T-helper 1 cell treated with Interleukin-12 subunit alpha and Interleukin-12 subunit beta and Interleukin-4 antibody, amounts not matched to agents 30 μg/mL and 1 μg/mL, for 36 hours (primary cell): ENCODE data around the gene FBP1.
"Not testable (repeated sequence)": the region's sequence is repeated elsewhere in the genome, so short reads cannot be mapped to it uniquely, and the experiment has no call there.

ENCODE experiments used
- H3K27ac Mint-ChIP-seq: one replicate; pipeline ENCODE4 v1.8.0; 2021; ENCODE audit warnings: mild to moderate bottlenecking, mixed read lengths
- H3K27me3 Mint-ChIP-seq: one replicate; pipeline ENCODE4 v1.8.0; 2021; ENCODE audit warnings: low read depth, mixed read lengths
- H3K36me3 Mint-ChIP-seq: one replicate; pipeline ENCODE4 v1.8.0; 2021; ENCODE audit warnings: low read depth, mixed read lengths
- H3K4me1 Mint-ChIP-seq: one replicate; pipeline ENCODE4 v1.8.0; 2021; ENCODE audit warnings: low read depth, mixed read lengths
- H3K4me3 Mint-ChIP-seq: one replicate; pipeline ENCODE4 v1.8.0; 2021; ENCODE audit warnings: mild to moderate bottlenecking, moderate library complexity, mixed read lengths
- H3K9me3 Mint-ChIP-seq: one replicate; pipeline ENCODE4 v1.8.0; 2021; ENCODE audit warnings: mixed read lengths

FBP1 gene

GRCh38 chr9:94591046-94591545 is 48.2 kb downstream of the FBP1 start:
- H3K36me3 Mint-ChIP-seq, H3K27me3 Mint-ChIP-seq, H3K9me3 Mint-ChIP-seq: not testable (repeated sequence)

GRCh38 chr9:94588681-94589080 is 50.6 kb downstream of the FBP1 start:
- Mint-ChIP-seq H3K27ac (no peak overlapping the region), H3K27me3 (no peaks in the 10 kb centered on the region), H3K4me1 (peaks cover 10% of the 10 kb centered on the region), H3K36me3 (no peaks in the 10 kb centered on the region), H3K9me3 (no peaks in the 10 kb centered on the region), H3K4me3 (no peak overlapping the region)

More at GRCh38 chr9:94591046-94591545, 48.2 kb downstream of the FBP1 start:
- H3K4me1 Mint-ChIP-seq, H3K27ac Mint-ChIP-seq, H3K4me3 Mint-ChIP-seq: not testable (repeated sequence)

- Mint-ChIP-seq H3K4me3 (no peak overlapping the region), H3K4me1 (peaks cover 10% of the 10 kb centered on the region), H3K9me3 (no peaks in the 10 kb centered on the region), H3K36me3 (no peaks in the 10 kb centered on the region), H3K27me3 (no peaks in the 10 kb centered on the region), H3K27ac (no peak overlapping the region)
Observed at GRCh38 chr9:94586814-94587213, 52.5 kb downstream of the FBP1 start.

DNA sequence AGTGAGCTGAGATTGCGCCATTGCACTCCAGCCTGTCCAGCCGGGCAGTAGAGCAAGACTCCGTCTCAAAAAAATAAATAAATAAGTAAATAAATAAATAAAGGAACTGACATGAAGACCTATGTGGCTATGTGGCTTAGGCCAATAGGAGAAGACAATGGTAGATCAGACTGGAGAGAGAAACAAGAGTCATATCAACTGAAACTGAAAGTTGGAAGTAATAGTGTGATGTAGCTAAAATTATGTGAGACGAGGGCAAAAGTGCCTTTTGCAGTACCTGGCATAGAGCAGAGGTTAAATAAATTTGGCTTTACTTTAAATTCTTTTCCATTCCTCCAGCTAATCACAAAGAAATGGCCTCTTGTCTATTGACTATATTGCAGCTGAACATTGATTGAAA is 53.0 kb downstream of the FBP1 start:
- no peaks in the 10 kb centered on the region for H3K27me3 Mint-ChIP-seq
- no peaks in the 10 kb centered on the region for H3K9me3 Mint-ChIP-seq
- H3K27ac Mint-ChIP-seq: no peak overlapping the region
- no peaks in the 10 kb centered on the region for H3K36me3 Mint-ChIP-seq
- peaks cover 10% of the 10 kb centered on the region for H3K4me1 Mint-ChIP-seq
- no peak overlapping the region for H3K4me3 Mint-ChIP-seq

GRCh38 chr9:94584555-94584954 is 54.8 kb downstream of the FBP1 start:
- H3K27me3 Mint-ChIP-seq: no peaks in the 10 kb centered on the region
- H3K4me3 Mint-ChIP-seq: no peak overlapping the region
- H3K36me3 Mint-ChIP-seq: no peaks in the 10 kb centered on the region
- no peak overlapping the region for H3K27ac Mint-ChIP-seq
- no peaks in the 10 kb centered on the region for H3K9me3 Mint-ChIP-seq
- H3K4me1 Mint-ChIP-seq: peaks cover 10% of the 10 kb centered on the region

GRCh38 chr9:94581728-94582127 is 57.6 kb downstream of the FBP1 start:
- Mint-ChIP-seq H3K4me3 (no peak overlapping the region), H3K9me3 (no peaks in the 10 kb centered on the region), H3K36me3 (no peaks in the 10 kb centered on the region), H3K27ac (no peak overlapping the region), H3K4me1 (peaks cover 10% of the 10 kb centered on the region), H3K27me3 (no peaks in the 10 kb centered on the region)

DNA sequence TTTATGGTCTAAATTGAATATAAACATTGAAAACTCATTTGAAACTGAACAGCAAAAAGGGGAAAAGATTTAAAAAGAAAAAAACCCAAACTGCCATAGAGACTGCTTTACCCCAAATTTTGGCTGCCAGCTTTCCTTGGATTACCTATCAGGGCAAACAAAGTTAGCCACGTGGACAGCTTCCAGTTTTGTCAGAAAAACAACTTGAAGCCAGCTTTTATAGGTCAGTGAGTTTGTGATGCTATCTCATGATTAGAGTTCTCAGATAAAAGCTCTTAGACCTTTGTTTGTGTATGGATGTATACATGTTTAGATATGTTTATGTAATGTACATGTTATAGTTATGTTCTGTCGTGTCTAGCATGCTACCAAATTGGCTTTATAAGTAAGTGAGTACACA is 61.7 kb downstream of the FBP1 start:
- Mint-ChIP-seq H3K36me3 (no peaks in the 10 kb centered on the region), H3K27ac (no peak overlapping the region), H3K9me3 (no peaks in the 10 kb centered on the region), H3K4me1 (no peaks in the 10 kb centered on the region), H3K27me3 (peaks cover 14% of the 10 kb centered on the region), H3K4me3 (no peak overlapping the region)

DNA sequence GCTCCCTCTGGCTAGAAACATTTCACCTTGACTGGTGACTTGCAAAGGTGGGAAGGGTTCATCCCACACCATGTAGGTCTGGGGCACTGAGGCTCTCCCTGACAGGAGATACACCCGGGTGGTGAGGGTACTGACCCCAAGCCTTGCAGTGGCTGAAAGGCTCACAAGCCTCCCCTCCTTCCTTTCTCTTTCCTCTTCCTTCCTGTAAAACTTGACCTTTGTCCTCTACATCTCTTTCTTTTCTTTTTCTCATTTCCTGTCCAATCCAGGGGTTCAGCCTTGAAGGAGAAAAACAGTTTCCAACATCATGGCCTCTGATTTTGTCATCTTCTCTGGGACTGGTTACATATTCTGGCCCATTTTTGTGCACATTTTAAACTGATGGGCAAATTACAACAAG is 62.3 kb downstream of the FBP1 start:
- H3K9me3 Mint-ChIP-seq: no peaks in the 10 kb centered on the region
- no peak overlapping the region for H3K27ac Mint-ChIP-seq
- no peak overlapping the region for H3K4me3 Mint-ChIP-seq
- no peaks in the 10 kb centered on the region for H3K36me3 Mint-ChIP-seq
- no peaks in the 10 kb centered on the region for H3K4me1 Mint-ChIP-seq
- H3K27me3 Mint-ChIP-seq: peaks cover 19% of the 10 kb centered on the region

DNA sequence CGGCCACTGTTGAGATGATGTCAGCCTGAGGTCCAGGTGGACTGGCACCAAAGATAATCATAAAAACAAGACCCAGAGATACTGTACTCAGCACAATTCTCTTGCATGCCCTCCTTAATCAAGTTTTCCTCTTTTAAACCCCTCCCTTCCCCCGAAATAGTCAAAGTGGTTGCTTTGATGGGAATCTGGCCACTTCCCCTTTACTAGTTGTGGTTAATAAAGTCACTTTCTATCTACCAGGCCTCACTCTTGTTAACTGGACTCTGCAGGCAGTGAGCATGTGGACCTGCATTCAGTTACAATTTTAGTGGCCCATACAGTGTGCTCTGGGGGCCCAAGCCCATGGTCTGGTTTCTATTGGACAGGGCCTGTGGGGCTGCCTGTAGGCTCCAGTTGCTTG is 63.2 kb downstream of the FBP1 start:
- H3K27ac Mint-ChIP-seq: no peak overlapping the region
- no peak overlapping the region for H3K4me3 Mint-ChIP-seq
- no peaks in the 10 kb centered on the region for H3K36me3 Mint-ChIP-seq
- H3K4me1 Mint-ChIP-seq: no peaks in the 10 kb centered on the region
- H3K9me3 Mint-ChIP-seq: no peaks in the 10 kb centered on the region
- peaks cover 25% of the 10 kb centered on the region for H3K27me3 Mint-ChIP-seq

GRCh38 chr9:94568972-94569712 is 70.2 kb downstream of the FBP1 start:
- Mint-ChIP-seq H3K4me3 (no peak overlapping the region), H3K27me3 (peaks cover 27% of the 10 kb centered on the region), H3K27ac (no peak overlapping the region), H3K4me1 (no peaks in the 10 kb centered on the region), H3K9me3 (no peaks in the 10 kb centered on the region), H3K36me3 (no peaks in the 10 kb centered on the region)

- Mint-ChIP-seq H3K4me3 (no peak overlapping the region), H3K36me3 (no peaks in the 10 kb centered on the region), H3K27ac (no peak overlapping the region), H3K9me3 (no peaks in the 10 kb centered on the region), H3K4me1 (peaks cover 1% of the 10 kb centered on the region), H3K27me3 (peaks cover 22% of the 10 kb centered on the region)
Observed at GRCh38 chr9:94568250-94568889, 70.9 kb downstream of the FBP1 start.

GRCh38 chr9:94567271-94567670 is 72.0 kb downstream of the FBP1 start:
- H3K4me1 Mint-ChIP-seq: peaks cover 1% of the 10 kb centered on the region
- H3K9me3 Mint-ChIP-seq: no peaks in the 10 kb centered on the region
- H3K27ac Mint-ChIP-seq: no peak overlapping the region
- H3K27me3 Mint-ChIP-seq: peaks cover 16% of the 10 kb centered on the region
- H3K4me3 Mint-ChIP-seq: no peak overlapping the region
- no peaks in the 10 kb centered on the region for H3K36me3 Mint-ChIP-seq

DNA sequence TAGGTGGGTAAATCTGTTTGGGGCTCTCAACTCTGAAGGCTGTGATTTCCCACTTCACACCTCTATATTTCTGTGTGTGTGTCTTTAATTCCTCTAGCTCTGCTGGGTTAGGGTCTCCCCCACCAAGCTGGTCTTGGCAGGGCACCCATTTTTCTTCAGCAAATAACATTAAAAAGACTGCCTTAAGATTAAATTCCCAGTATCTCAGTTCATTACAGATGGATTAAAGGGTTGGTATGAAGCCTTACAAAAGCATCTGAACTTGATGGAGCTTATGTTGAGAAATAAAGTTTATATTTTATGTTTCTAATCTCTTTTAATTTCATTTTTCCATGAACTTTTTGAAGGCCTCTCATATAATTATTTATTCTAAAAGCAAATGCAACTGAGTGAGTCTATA is 72.8 kb downstream of the FBP1 start:
- Mint-ChIP-seq H3K36me3 (no peaks in the 10 kb centered on the region), H3K9me3 (no peaks in the 10 kb centered on the region), H3K4me1 (peaks cover 1% of the 10 kb centered on the region), H3K27ac (no peak overlapping the region), H3K27me3 (peaks cover 8% of the 10 kb centered on the region), H3K4me3 (no peak overlapping the region)

DNA sequence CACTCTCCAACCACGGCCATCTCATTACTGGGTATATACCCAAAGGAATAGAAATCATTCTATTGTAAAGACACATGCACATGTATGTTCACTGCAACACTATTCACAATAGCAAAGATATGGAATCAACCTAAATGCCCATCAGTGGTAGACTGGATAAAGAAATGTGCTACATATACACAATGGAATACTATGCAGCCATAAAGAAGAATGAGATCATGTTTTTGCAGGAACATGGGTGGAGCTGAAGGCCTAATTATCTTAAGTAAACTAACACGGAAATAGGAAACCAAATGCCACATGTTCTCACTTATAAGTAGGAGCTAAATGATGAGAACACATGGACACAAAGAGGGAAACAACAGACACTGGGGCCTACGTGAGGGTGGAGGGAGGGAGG is 75.0 kb downstream of the FBP1 start:
- H3K36me3 Mint-ChIP-seq, H3K4me3 Mint-ChIP-seq, H3K4me1 Mint-ChIP-seq, H3K27me3 Mint-ChIP-seq, H3K27ac Mint-ChIP-seq, H3K9me3 Mint-ChIP-seq: not testable (repeated sequence)

GRCh38 chr9:94563548-94563947 is 75.8 kb downstream of the FBP1 start:
- Mint-ChIP-seq H3K4me1 (peaks cover 1% of the 10 kb centered on the region), H3K4me3 (no peak overlapping the region), H3K27ac (no peak overlapping the region), H3K9me3 (no peaks in the 10 kb centered on the region), H3K27me3 (peaks cover 4% of the 10 kb centered on the region), H3K36me3 (no peaks in the 10 kb centered on the region)
